ENCODE results near the gene PIGQ. TPM values are rescaled to one million over a fixed set of nuclear protein-coding genes. Genes with fewer than 3 reads are reported as not detected.
A peak's percentile ranks its signal among the peaks of the same experiment; 100 is the strongest.

The PIGQ gene
- total RNA-seq, result 43.4 and 44.9 TPM in 2 replicates

GRCh38 chr16:569445-570254, at the start of gene PIGQ:
TSS of gene PIGQ (plus strand) at chr16:569968. CDS start at chr16:574075, 4,107 bp downstream.
- peak within 1 kb of the TSS; percentile 89 for H3K27ac Mint-ChIP-seq
- H3K9me3 Mint-ChIP-seq, result no peaks in the 10 kb centered on the region
- H3K4me3 Mint-ChIP-seq (ENCODE audit: low read depth), result peak within 1 kb of the TSS; percentile 88
- H3K4me1 Mint-ChIP-seq (ENCODE audit: low read depth), result peaks cover 24% of the 10 kb centered on the region
- intact Hi-C loops (cut with micrococcal nuclease), result loop anchor here (5.0 kb wide), 1 partner anchor 42 kb away; the partner anchor contains the start of gene CAPN15
- H3K36me3 Mint-ChIP-seq (ENCODE audit: low read depth), result no peaks in the 10 kb centered on the region
- peak; percentile 61 for DNase-seq (ENCODE audit: low spot score)
- no peaks in the 10 kb centered on the region for H3K27me3 Mint-ChIP-seq (ENCODE audit: low read depth)

- H3K36me3 Mint-ChIP-seq (ENCODE audit: low read depth), result peaks cover 13% of the 10 kb centered on the region
- H3K9me3 Mint-ChIP-seq, result no peaks in the 10 kb centered on the region
- H3K4me1 Mint-ChIP-seq (ENCODE audit: low read depth), result peaks cover 11% of the 10 kb centered on the region
- H3K27me3 Mint-ChIP-seq (ENCODE audit: low read depth), result no peaks in the 10 kb centered on the region
- no peak overlapping the region for H3K4me3 Mint-ChIP-seq (ENCODE audit: low read depth)
- DNase-seq (ENCODE audit: low spot score), result no peak
- intact Hi-C loops (cut with micrococcal nuclease), result loop anchor here (10.0 kb wide), 1 partner anchor 126 kb away; the partner anchor contains the start of gene NME4
- no peak overlapping the region for H3K27ac Mint-ChIP-seq
Measured at GRCh38 chr16:520847-521246, 48.9 kb upstream of the PIGQ start.

GRCh38 chr16:521381-522210, 48.2 kb upstream of the PIGQ start:
- H3K9me3 Mint-ChIP-seq, result no peaks in the 10 kb centered on the region
- H3K4me1 Mint-ChIP-seq (ENCODE audit: low read depth), result peaks cover 12% of the 10 kb centered on the region
- no peak overlapping the region for H3K4me3 Mint-ChIP-seq (ENCODE audit: low read depth)
- H3K27me3 Mint-ChIP-seq (ENCODE audit: low read depth), result no peaks in the 10 kb centered on the region
- peaks cover 14% of the 10 kb centered on the region for H3K36me3 Mint-ChIP-seq (ENCODE audit: low read depth)
- intact Hi-C loops (cut with micrococcal nuclease), result loop anchor here (10.0 kb wide), 1 partner anchor 127 kb away; the partner anchor contains the start of gene NME4
- no peak for DNase-seq (ENCODE audit: low spot score)
- H3K27ac Mint-ChIP-seq, result no peak overlapping the region

GRCh38 chr16:522320-523096, 47.3 kb upstream of the PIGQ start:
- Mint-ChIP-seq H3K27me3 (ENCODE audit: low read depth) (no peaks in the 10 kb centered on the region), H3K4me1 (ENCODE audit: low read depth) (peaks cover 12% of the 10 kb centered on the region), H3K9me3 (no peaks in the 10 kb centered on the region), H3K27ac (no peak overlapping the region), H3K4me3 (ENCODE audit: low read depth) (no peak overlapping the region), H3K36me3 (ENCODE audit: low read depth) (peaks cover 14% of the 10 kb centered on the region)
- intact Hi-C loops (cut with micrococcal nuclease), result loop anchor here (10.0 kb wide), 1 partner anchor 128 kb away; the partner anchor contains the start of gene NME4
- no peak for DNase-seq (ENCODE audit: low spot score)

- H3K27ac Mint-ChIP-seq, result no peak overlapping the region
- H3K27me3 Mint-ChIP-seq (ENCODE audit: low read depth), result no peaks in the 10 kb centered on the region
- no peak for DNase-seq (ENCODE audit: low spot score)
- no peaks in the 10 kb centered on the region for H3K9me3 Mint-ChIP-seq
- intact Hi-C loops (cut with micrococcal nuclease), result loop anchor here (10.0 kb wide), 1 partner anchor 128 kb away; the partner anchor contains the start of gene NME4
- H3K4me3 Mint-ChIP-seq (ENCODE audit: low read depth), result no peak overlapping the region
- H3K36me3 Mint-ChIP-seq (ENCODE audit: low read depth), result peaks cover 14% of the 10 kb centered on the region
- H3K4me1 Mint-ChIP-seq (ENCODE audit: low read depth), result peaks cover 12% of the 10 kb centered on the region
Measured at GRCh38 chr16:523097-523741, 46.5 kb upstream of the PIGQ start.

GRCh38 chr16:524274-525040, 45.3 kb upstream of the PIGQ start:
- no peak overlapping the region for H3K4me3 Mint-ChIP-seq (ENCODE audit: low read depth)
- intact Hi-C loops (cut with micrococcal nuclease), result loop anchor here (5.0 to 10.0 kb wide), 5 partner anchors 43 to 898 kb away; partner anchors contain the start of genes METTL26, NHLRC4, NME4 and PIGQ
- no peaks in the 10 kb centered on the region for H3K27me3 Mint-ChIP-seq (ENCODE audit: low read depth)
- H3K36me3 Mint-ChIP-seq (ENCODE audit: low read depth), result peaks cover 19% of the 10 kb centered on the region
- H3K9me3 Mint-ChIP-seq, result no peaks in the 10 kb centered on the region
- no peak for DNase-seq (ENCODE audit: low spot score)
- peaks cover 15% of the 10 kb centered on the region for H3K4me1 Mint-ChIP-seq (ENCODE audit: low read depth)
- peak overlapping the region; percentile 55 for H3K27ac Mint-ChIP-seq

GRCh38 chr16:525123-525519, 44.6 kb upstream of the PIGQ start:
- intact Hi-C loops (cut with micrococcal nuclease), result loop anchor here (5.0 to 10.0 kb wide), 5 partner anchors 42 to 897 kb away; partner anchors contain the start of genes METTL26, NHLRC4, NME4 and PIGQ
- no peak for DNase-seq (ENCODE audit: low spot score)

GRCh38 chr16:525520-526180, 44.1 kb upstream of the PIGQ start:
- Mint-ChIP-seq H3K4me3 (ENCODE audit: low read depth) (peak overlapping the region; percentile 83), H3K27me3 (ENCODE audit: low read depth) (no peaks in the 10 kb centered on the region), H3K36me3 (ENCODE audit: low read depth) (peaks cover 25% of the 10 kb centered on the region), H3K4me1 (ENCODE audit: low read depth) (peaks cover 21% of the 10 kb centered on the region), H3K27ac (peak overlapping the region; percentile 99), H3K9me3 (no peaks in the 10 kb centered on the region)
- DNase-seq (ENCODE audit: low spot score), result peak; percentile 63
- intact Hi-C loops (cut with micrococcal nuclease), result loop anchor here (5.0 to 10.0 kb wide), 5 partner anchors 42 to 897 kb away; partner anchors contain the start of genes METTL26, NHLRC4, NME4 and PIGQ

More at GRCh38 chr16:525123-525519, 44.6 kb upstream of the PIGQ start:
- H3K27me3 Mint-ChIP-seq (ENCODE audit: low read depth), result no peaks in the 10 kb centered on the region
- H3K4me1 Mint-ChIP-seq (ENCODE audit: low read depth), result peaks cover 18% of the 10 kb centered on the region
- H3K36me3 Mint-ChIP-seq (ENCODE audit: low read depth), result peaks cover 21% of the 10 kb centered on the region
- H3K27ac Mint-ChIP-seq, result peak overlapping the region; percentile 99
- no peaks in the 10 kb centered on the region for H3K9me3 Mint-ChIP-seq
- H3K4me3 Mint-ChIP-seq (ENCODE audit: low read depth), result peak overlapping the region; percentile 83

- peak overlapping the region; percentile 83 for H3K4me3 Mint-ChIP-seq (ENCODE audit: low read depth)
- intact Hi-C loops (cut with micrococcal nuclease), result loop anchor here (1.0 to 10.0 kb wide), 6 partner anchors 41 to 896 kb away; partner anchors contain the start of genes METTL26, NHLRC4, NME4 and PIGQ
- DNase-seq (ENCODE audit: low spot score), result no peak
Measured at GRCh38 chr16:526181-527014, 43.4 kb upstream of the PIGQ start.

More at GRCh38 chr16:526181-527014, 43.4 kb upstream of the PIGQ start:
- H3K4me1 Mint-ChIP-seq (ENCODE audit: low read depth), result peaks cover 21% of the 10 kb centered on the region
- H3K27ac Mint-ChIP-seq, result peak overlapping the region; percentile 99
- H3K27me3 Mint-ChIP-seq (ENCODE audit: low read depth), result no peaks in the 10 kb centered on the region
- H3K36me3 Mint-ChIP-seq (ENCODE audit: low read depth), result peaks cover 25% of the 10 kb centered on the region
- H3K9me3 Mint-ChIP-seq, result no peaks in the 10 kb centered on the region

Data from activated T-helper 2 cell treated with anti-CD3 and anti-CD28 coated beads, Interferon-gamma antibody, Interleukin-2, Interleukin-4, amounts not matched to agents 10 μg/mL and 5 μg/mL and 100 μg/mL, durations not matched to agents 14 hours and 24 hours and 36 hours (primary cell).